IMR-90 (cell line): Measurements from ENCODE around the gene ZNF296. TPM values are rescaled to one million over a fixed set of nuclear protein-coding genes. Genes with fewer than 3 reads are reported as not detected.

ENCODE experiments used
- ATAC-seq: fragments of 200-7000 bp; cut with Tn5 transposase; 2 replicates; pipeline ENCODE4 v1.9.1; 2020; ENCODE audit warnings: low read depth, mild to moderate bottlenecking, moderate library complexity
- BruUV-seq: library from RNA; stranded (reverse); fragments of 400-500 nt; replicated peaks from 2 replicates; lab custom pipeline; 2021; lab: Mats Ljungman, UMichigan
- CTCF ChIA-PET: fragments of 300-600 bp; formaldehyde crosslinking; extraction: SDS; loops from one replicate; lab custom pipeline; 2021; ENCODE audit warnings: antibody characterized with exemption; lab: Yijun Ruan, JAX
- POLR2A ChIA-PET: fragments of 300-600 bp; sonication (Branson Sonifier 250); formaldehyde crosslinking; loops from one replicate; lab custom pipeline; 2022; ENCODE audit warnings: antibody characterized with exemption; ENCODE audit not compliant: unreplicated experiment; lab: Charles Lee
- DNase-seq: peaks from one replicate; pipeline ENCODE4 v3.0.0; 2013
- H2AFZ ChIP-seq: replicated peaks from 2 replicates; pipeline ENCODE3; 2013; ENCODE audit warnings: low read length, mild to moderate bottlenecking; ENCODE audit not compliant: poor library complexity
- H2AK5ac ChIP-seq: 2 replicates; pipeline ENCODE4 v1.6.1; 2013; ENCODE audit warnings: low read depth, low read length, inconsistent platforms
- H2AK9ac ChIP-seq: replicated peaks from 2 replicates; pipeline ENCODE3; 2013; ENCODE audit warnings: mild to moderate bottlenecking, low read depth, low read length, moderate library complexity; ENCODE audit not compliant: poor library complexity
- H2BK120ac ChIP-seq: 2 replicates; pipeline ENCODE4 v1.6.1; 2013; ENCODE audit warnings: low read depth, low read length, inconsistent platforms
- H2BK15ac ChIP-seq: 3 replicates; pipeline ENCODE4 v1.6.1; 2013; ENCODE audit warnings: low read depth, low read length, inconsistent platforms
- H2BK20ac ChIP-seq: 2 replicates; pipeline ENCODE4 v1.6.1; 2013; ENCODE audit warnings: low read depth, mild to moderate bottlenecking, inconsistent platforms, low read length, moderate library complexity
- H2BK5ac ChIP-seq: 2 replicates; pipeline ENCODE4 v1.6.1; 2013; ENCODE audit warnings: mild to moderate bottlenecking, low read depth, low read length, inconsistent platforms; ENCODE audit not compliant: poor library complexity, severe bottlenecking
- H3K14ac ChIP-seq: replicated peaks from 2 replicates; pipeline ENCODE4 v1.6.1; 2013; ENCODE audit warnings: low read depth, low read length, inconsistent platforms
- H3K18ac ChIP-seq: 2 replicates; pipeline ENCODE4 v1.6.1; 2013; ENCODE audit warnings: low read depth, low read length, control low read depth
- H3K23ac ChIP-seq: 2 replicates; pipeline ENCODE4 v1.6.1; 2013; ENCODE audit warnings: low read depth, low read length, inconsistent platforms
- H3K27ac ChIP-seq: 2 replicates; pipeline ENCODE4 v1.5.1; 2013; ENCODE audit warnings: mild to moderate bottlenecking, control low read depth, low read length; ENCODE audit not compliant: insufficient read depth
- H3K27me3 ChIP-seq: 2 replicates; pipeline ENCODE4 v1.6.1; 2013; ENCODE audit warnings: low read length; ENCODE audit not compliant: control insufficient read depth, insufficient read depth
- H3K36me3 ChIP-seq: 2 replicates; pipeline ENCODE4 v1.6.1; 2013; ENCODE audit warnings: low read length, mixed read lengths; ENCODE audit not compliant: control insufficient read depth, insufficient read depth
- H3K4ac ChIP-seq: 2 replicates; pipeline ENCODE4 v1.6.1; 2013; ENCODE audit warnings: low read depth, low read length, inconsistent platforms
- H3K4me1 ChIP-seq: 2 replicates; pipeline ENCODE4 v1.6.1; 2013; ENCODE audit warnings: low read length, mixed read lengths; ENCODE audit not compliant: control insufficient read depth, insufficient read depth
- H3K4me2 ChIP-seq: 2 replicates; pipeline ENCODE4 v1.6.1; 2013; ENCODE audit warnings: low read depth, mild to moderate bottlenecking, control low read depth, low read length, moderate library complexity
- H3K4me3 ChIP-seq: 2 replicates; pipeline ENCODE4 v1.5.1; 2013; ENCODE audit warnings: low read depth, mild to moderate bottlenecking, control low read depth, low read length, moderate library complexity; ENCODE audit not compliant: insufficient read depth
- H3K56ac ChIP-seq: 2 replicates; pipeline ENCODE4 v1.6.1; 2013; ENCODE audit warnings: low read length, inconsistent platforms; ENCODE audit not compliant: insufficient read depth; ENCODE audit errors: extremely low read depth
- H3K79me1 ChIP-seq, 2 experiments: 2 replicates each; pipeline ENCODE4 v1.6.1; 2013; ENCODE audit warnings: low read length in 2 of 2, inconsistent platforms in 1 of 2, low read depth in 1 of 2
- H3K9ac ChIP-seq: 2 replicates; pipeline ENCODE4 v1.6.1; 2013; ENCODE audit warnings: low read depth, low read length, control low read depth
- H3K9me1 ChIP-seq: 2 replicates; pipeline ENCODE4 v1.6.1; 2013; ENCODE audit warnings: low read length, inconsistent platforms; ENCODE audit not compliant: insufficient read depth
- H3K9me3 ChIP-seq: 2 replicates; pipeline ENCODE4 v1.6.1; 2013; ENCODE audit warnings: low read length; ENCODE audit not compliant: control insufficient read depth, insufficient read depth
- H4K20me1 ChIP-seq: 2 replicates; pipeline ENCODE4 v1.6.1; 2013; ENCODE audit warnings: low read length, inconsistent platforms; ENCODE audit not compliant: insufficient read depth
- H4K5ac ChIP-seq: 2 replicates; pipeline ENCODE4 v1.6.1; 2013; ENCODE audit warnings: mild to moderate bottlenecking, low read depth, low read length, control low read depth
- H4K8ac ChIP-seq, 2 experiments: 2 replicates each; pipeline ENCODE4 v1.6.1; 2013; ENCODE audit warnings: low read depth in 2 of 2, low read length in 2 of 2, control low read depth in 1 of 2, inconsistent platforms in 1 of 2
- H4K91ac ChIP-seq: 2 replicates; pipeline ENCODE4 v1.6.1; 2013; ENCODE audit warnings: low read depth, low read length, inconsistent platforms; ENCODE audit not compliant: insufficient read depth
- BHLHE40 ChIP-seq: fragments of 150-350 bp; IDR thresholded peaks from 2 replicates; pipeline ENCODE4 v1.6.1; 2016; ENCODE audit warnings: mild to moderate bottlenecking, low read depth, low read length
- CEBPB ChIP-seq: IDR thresholded peaks from 2 replicates; pipeline ENCODE4 v1.6.1; 2012; ENCODE audit warnings: low read depth, low read length, improper control_type of control experiment
- CHD1 ChIP-seq: IDR thresholded peaks from 2 replicates; pipeline ENCODE4 v1.6.1; 2012; ENCODE audit warnings: low read depth, low read length, improper control_type of control experiment
- FOS ChIP-seq: fragments of 150-350 bp; IDR thresholded peaks from 2 replicates; pipeline ENCODE4 v1.6.1; 2016; ENCODE audit warnings: low read depth, low read length
- MAFK ChIP-seq: IDR thresholded peaks from 2 replicates; pipeline ENCODE4 v1.6.1; 2012; ENCODE audit warnings: low read depth, low read length, improper control_type of control experiment
- MAZ ChIP-seq: IDR thresholded peaks from 2 replicates; pipeline ENCODE4 v1.6.1; 2012; ENCODE audit warnings: low read depth, mild to moderate bottlenecking, low read length, improper control_type of control experiment, moderate library complexity, borderline replicate concordance
- MXI1 ChIP-seq: IDR thresholded peaks from 2 replicates; pipeline ENCODE4 v1.6.1; 2012; ENCODE audit warnings: low read depth, mild to moderate bottlenecking, low read length, moderate library complexity, borderline replicate concordance
- NFE2L2 ChIP-seq: fragments of 150-350 bp; IDR thresholded peaks from 2 replicates; pipeline ENCODE4 v1.6.1; 2016; ENCODE audit warnings: low read depth, mild to moderate bottlenecking, low read length
- POLR2A ChIP-seq: IDR thresholded peaks from 2 replicates; pipeline ENCODE4 v1.6.1; 2012; ENCODE audit warnings: mild to moderate bottlenecking, low read depth, low read length
- RAD21 ChIP-seq: IDR thresholded peaks from 2 replicates; pipeline ENCODE4 v1.6.1; 2012; ENCODE audit warnings: low read length, improper control_type of control experiment
- RCOR1 ChIP-seq: IDR thresholded peaks from 2 replicates; pipeline ENCODE4 v1.6.1; 2012; ENCODE audit warnings: mild to moderate bottlenecking, low read length, improper control_type of control experiment; ENCODE audit not compliant: insufficient replicate concordance
- RFX5 ChIP-seq: IDR thresholded peaks from 2 replicates; pipeline ENCODE4 v1.8.0; 2012; ENCODE audit warnings: low read depth, mild to moderate bottlenecking, low read length, moderate library complexity
- SMC3 ChIP-seq: fragments of 150-350 bp; IDR thresholded peaks from 2 replicates; pipeline ENCODE4 v1.6.1; 2016; ENCODE audit warnings: low read depth, mild to moderate bottlenecking, antibody characterized with exemption, low read length, moderate library complexity
- WGBS, 2 experiments: methylation state at CpG; one replicate each; pipeline versions ENCODE4 v1.1.5 to v1.1.7; 2013; ENCODE audit warnings: missing lambda C conversion rate in 2 of 2; ENCODE audit not compliant: insufficient read length in 1 of 2; ENCODE audit errors: extremely low coverage in 2 of 2; 5-methylcytosine and 5-hydroxymethylcytosine counted together
- dilution Hi-C: fragments of 300-500 bp; cut with HindIII; formaldehyde crosslinking; loops from one replicate; pipeline ENCODE4 v1.14.3; 2018; ENCODE audit warnings: low sequenced_read_pairs; ENCODE audit not compliant: unreplicated experiment
- in situ Hi-C: fragments of 300-500 bp; cut with MboI; formaldehyde crosslinking; loops from 3 replicates; pipeline ENCODE4 v1.14.3; 2019; ENCODE audit warnings: low sequenced_read_pairs, inconsistent platforms, mixed read lengths
- intact Hi-C: fragments of 100-400 bp; cut with micrococcal nuclease; formaldehyde crosslinking; loops from 2 replicates; pipeline ENCODE4 v1.10.0; 2022
- polyA plus RNA-seq, 3 experiments: library from polyadenylated mRNA; depleted of rRNA; stranded (reverse); fragments of >200 nt; gene quantifications; 2 replicates each; pipeline ENCODE4 v1.2.3, GENCODE V29; 2012; ENCODE audit warnings: low replicate concordance in 1 of 3
- total RNA-seq: library from RNA; depleted of rRNA; stranded (reverse); fragments of >200 nt; gene quantifications from 2 replicates; pipeline ENCODE4 v1.2.3, GENCODE V29; 2012
- TF ChIP-seq, protein P1 (sequence below): fragments of 150-350 bp; IDR thresholded peaks from 2 replicates; pipeline ENCODE4 v1.6.1; 2016; ENCODE audit warnings: low read depth, mild to moderate bottlenecking, low read length, moderate library complexity, borderline replicate concordance
- TF ChIP-seq, protein P2 (sequence below): conservative IDR thresholded peaks from 2 replicates; pipeline ENCODE4 v1.5.1; 2012; ENCODE audit warnings: mild to moderate bottlenecking, low read depth, low read length, improper control_type of control experiment
- TF ChIP-seq, protein P3 (sequence below): fragments of 150-350 bp; IDR thresholded peaks from 2 replicates; pipeline ENCODE4 v1.6.1; 2017; ENCODE audit warnings: mild to moderate bottlenecking, antibody characterized with exemption, low read length, low read depth

ZNF296 gene
- total and polyA plus RNA-seq, 2 of the 4 experiments (the other 2 are of a cell fraction), result 0.10 TPM; not detected in 1

- H3K18ac ChIP-seq, result no peak overlapping the region
- dilution Hi-C loops (no loop called here), intact Hi-C loops (no loop called here), in situ Hi-C loops (no loop called here)
- no peak overlapping the region for H2BK20ac ChIP-seq
- no peak overlapping the region for H2BK5ac ChIP-seq
- H3K9me3 ChIP-seq, result no peaks in the 10 kb centered on the region
- H3K4me1 ChIP-seq, result peaks cover 5% of the 10 kb centered on the region; the same call in 1 of the 2 replicates
- H2AK9ac ChIP-seq, result no peak overlapping the region
- H2BK120ac ChIP-seq, result no peak overlapping the region
- no peak overlapping the region for H3K4me2 ChIP-seq
- ChIA-PET CTCF (interaction anchor here (0.5 kb wide), 1 partner anchor 373 kb away, joined by 6 read pairs; no protein-coding TSS in a partner anchor), POLR2A (no interaction called here)
- peaks cover 92% of the 10 kb centered on the region for H4K20me1 ChIP-seq
- ATAC-seq (no peak), DNase-seq (no peak)
- no peak overlapping the region for H4K8ac ChIP-seq
- H2BK15ac ChIP-seq, result no peak overlapping the region
- no TSS peak for BruUV-seq
- H3K36me3 ChIP-seq, result peaks cover 6% of the 10 kb centered on the region
- no peak overlapping the region for H3K14ac ChIP-seq
- no peak overlapping the region for H2AK5ac ChIP-seq
- H3K9me1 ChIP-seq, result peaks cover 39% of the 10 kb centered on the region
- no peak overlapping the region for H3K23ac ChIP-seq
- no peak overlapping the region for H3K9ac ChIP-seq
- no peak overlapping the region for H3K27ac ChIP-seq
- WGBS, 2 experiments, result no CpG with 5 or more reads among the region's 4 CpGs
- H3K56ac ChIP-seq, result no peak overlapping the region
- peaks cover 45 to 96% of the 10 kb centered on the region in 2 experiments for H3K79me1 ChIP-seq
- no peaks in the 10 kb centered on the region for H3K27me3 ChIP-seq
- no peak overlapping the region for H4K5ac ChIP-seq
- TF ChIP-seq SMC3 (no peak), BHLHE40 (no peak), RAD21 (no peak), POLR2A (no peak), MAZ (no peak), RFX5 (no peak), CHD1 (no peak), NFE2L2 (no peak), CEBPB (no peak), MAFK (no peak), RCOR1 (no peak), MXI1 (no peak), FOS (no peak)
- TF ChIP-seq, protein P1, sequence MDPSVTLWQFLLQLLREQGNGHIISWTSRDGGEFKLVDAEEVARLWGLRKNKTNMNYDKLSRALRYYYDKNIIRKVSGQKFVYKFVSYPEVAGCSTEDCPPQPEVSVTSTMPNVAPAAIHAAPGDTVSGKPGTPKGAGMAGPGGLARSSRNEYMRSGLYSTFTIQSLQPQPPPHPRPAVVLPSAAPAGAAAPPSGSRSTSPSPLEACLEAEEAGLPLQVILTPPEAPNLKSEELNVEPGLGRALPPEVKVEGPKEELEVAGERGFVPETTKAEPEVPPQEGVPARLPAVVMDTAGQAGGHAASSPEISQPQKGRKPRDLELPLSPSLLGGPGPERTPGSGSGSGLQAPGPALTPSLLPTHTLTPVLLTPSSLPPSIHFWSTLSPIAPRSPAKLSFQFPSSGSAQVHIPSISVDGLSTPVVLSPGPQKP, result no peak
- TF ChIP-seq, protein P2, sequence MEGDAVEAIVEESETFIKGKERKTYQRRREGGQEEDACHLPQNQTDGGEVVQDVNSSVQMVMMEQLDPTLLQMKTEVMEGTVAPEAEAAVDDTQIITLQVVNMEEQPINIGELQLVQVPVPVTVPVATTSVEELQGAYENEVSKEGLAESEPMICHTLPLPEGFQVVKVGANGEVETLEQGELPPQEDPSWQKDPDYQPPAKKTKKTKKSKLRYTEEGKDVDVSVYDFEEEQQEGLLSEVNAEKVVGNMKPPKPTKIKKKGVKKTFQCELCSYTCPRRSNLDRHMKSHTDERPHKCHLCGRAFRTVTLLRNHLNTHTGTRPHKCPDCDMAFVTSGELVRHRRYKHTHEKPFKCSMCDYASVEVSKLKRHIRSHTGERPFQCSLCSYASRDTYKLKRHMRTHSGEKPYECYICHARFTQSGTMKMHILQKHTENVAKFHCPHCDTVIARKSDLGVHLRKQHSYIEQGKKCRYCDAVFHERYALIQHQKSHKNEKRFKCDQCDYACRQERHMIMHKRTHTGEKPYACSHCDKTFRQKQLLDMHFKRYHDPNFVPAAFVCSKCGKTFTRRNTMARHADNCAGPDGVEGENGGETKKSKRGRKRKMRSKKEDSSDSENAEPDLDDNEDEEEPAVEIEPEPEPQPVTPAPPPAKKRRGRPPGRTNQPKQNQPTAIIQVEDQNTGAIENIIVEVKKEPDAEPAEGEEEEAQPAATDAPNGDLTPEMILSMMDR, result no peak
- TF ChIP-seq, protein P3, sequence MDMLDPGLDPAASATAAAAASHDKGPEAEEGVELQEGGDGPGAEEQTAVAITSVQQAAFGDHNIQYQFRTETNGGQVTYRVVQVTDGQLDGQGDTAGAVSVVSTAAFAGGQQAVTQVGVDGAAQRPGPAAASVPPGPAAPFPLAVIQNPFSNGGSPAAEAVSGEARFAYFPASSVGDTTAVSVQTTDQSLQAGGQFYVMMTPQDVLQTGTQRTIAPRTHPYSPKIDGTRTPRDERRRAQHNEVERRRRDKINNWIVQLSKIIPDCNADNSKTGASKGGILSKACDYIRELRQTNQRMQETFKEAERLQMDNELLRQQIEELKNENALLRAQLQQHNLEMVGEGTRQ, result no peak
- H2AFZ ChIP-seq, result no peak overlapping the region
- H3K4ac ChIP-seq, result no peak overlapping the region
- no peak overlapping the region for H4K91ac ChIP-seq
- H3K4me3 ChIP-seq, result no peak overlapping the region
These were observed 37.8 kb upstream of the ZNF296 start for GRCh38 chr19:45114116-45114515.
